ENCODE data around the gene TMEM94. TPM values are rescaled to one million over a fixed set of nuclear protein-coding genes. Genes with fewer than 3 reads are reported as not detected.
A peak's percentile ranks its signal among the peaks of the same experiment; 100 is the strongest.

Gene TMEM94
- total and polyA plus RNA-seq, 9 of the 15 experiments (the other 6 are each of a cell fraction or from before 2014, with no cell fraction given) = 0.35 to 48.1 (median 14.4) TPM

GRCh38 chr17:75515496-75516254, 59.2 kb downstream of the TMEM94 start, which contains the start of gene CASKIN2 (continued):
- no peak for TF ChIP-seq ZNF449 (CRISPR knock-in tag; IDR thresholded peaks at IDR 0.05)
- TF ChIP-seq NR1H2 (CRISPR knock-in tag; IDR thresholded peaks at IDR 0.05) = peak; percentile 90
- no peak for TF ChIP-seq ZNF217 (CRISPR knock-in tag; IDR thresholded peaks at IDR 0.05)
- TF ChIP-seq TEAD1 (CRISPR knock-in tag; IDR thresholded peaks at IDR 0.05) = peak in 1 of 2 experiments; percentile 92; a peak in 3 of 4 replicates
- no peak for TF ChIP-seq TAF7 (tag; IDR thresholded peaks at IDR 0.05)
- TF ChIP-seq NR4A1 (CRISPR knock-in tag; IDR thresholded peaks at IDR 0.05) = 0 out of 2 replicates have a peak, but pooled peaks have one; percentile 60
- peak; percentile 58; the same call in 1 of the 2 replicates for TF ChIP-seq NR4A1 (tag; IDR thresholded peaks at IDR 0.05)
- TF ChIP-seq ILF3 (IDR thresholded peaks at IDR 0.05; ENCODE audit: borderline replicate concordance) = no peak
- no peak for TF ChIP-seq ASH1L (IDR thresholded peaks at IDR 0.05; ENCODE audit: borderline replicate concordance, low read depth, partially characterized antibody)
- TF ChIP-seq CBFA2T3 (IDR thresholded peaks at IDR 0.05) = no peak
- no peak for TF ChIP-seq HNRNPH1 (optimal IDR thresholded peaks at IDR 0.05; ENCODE audit: low read depth, low read length)
- TF ChIP-seq USF1 (CRISPR knock-in tag; IDR thresholded peaks at IDR 0.05) = peak; percentile 53
- TF ChIP-seq ZNF174 (CRISPR knock-in tag; IDR thresholded peaks at IDR 0.05) = no peak
- TF ChIP-seq IRF9 (tag; IDR thresholded peaks at IDR 0.05) = no peak
- TF ChIP-seq MCM2 (IDR thresholded peaks at IDR 0.05; ENCODE audit: low read depth) = no peak
- TF ChIP-seq CTCFL (IDR thresholded peaks at IDR 0.05; ENCODE audit: borderline replicate concordance, insufficient read depth, low read depth, low read length, poor library complexity, severe bottlenecking) = peak; percentile 97
- no peak for TF ChIP-seq TCFL5 (CRISPR knock-in tag; conservative IDR thresholded peaks at IDR 0.05)
- TF ChIP-seq ZSCAN32 (CRISPR knock-in tag; IDR thresholded peaks at IDR 0.05) = peak; percentile 44; the same call in 1 of the 2 replicates
- no peak for TF ChIP-seq MAFF (IDR thresholded peaks at IDR 0.05; ENCODE audit: low read length)
- TF ChIP-seq U2AF1 (optimal IDR thresholded peaks at IDR 0.05; ENCODE audit: low read depth, low read length) = peak; percentile 71
- TF ChIP-seq RBM25 (IDR thresholded peaks at IDR 0.05; ENCODE audit: low read depth, low read length, severe bottlenecking) = peak; percentile 57
- no peak; the same call in 1 of the 2 replicates for TF ChIP-seq ZSCAN29 (IDR thresholded peaks at IDR 0.05)
